Measurements from ENCODE around the gene ABCC8. TPM values are rescaled to one million over a fixed set of nuclear protein-coding genes. Genes with fewer than 3 reads are reported as not detected.

ABCC8 gene
- polyA plus RNA-seq, 3 donors: not detected

DNA sequence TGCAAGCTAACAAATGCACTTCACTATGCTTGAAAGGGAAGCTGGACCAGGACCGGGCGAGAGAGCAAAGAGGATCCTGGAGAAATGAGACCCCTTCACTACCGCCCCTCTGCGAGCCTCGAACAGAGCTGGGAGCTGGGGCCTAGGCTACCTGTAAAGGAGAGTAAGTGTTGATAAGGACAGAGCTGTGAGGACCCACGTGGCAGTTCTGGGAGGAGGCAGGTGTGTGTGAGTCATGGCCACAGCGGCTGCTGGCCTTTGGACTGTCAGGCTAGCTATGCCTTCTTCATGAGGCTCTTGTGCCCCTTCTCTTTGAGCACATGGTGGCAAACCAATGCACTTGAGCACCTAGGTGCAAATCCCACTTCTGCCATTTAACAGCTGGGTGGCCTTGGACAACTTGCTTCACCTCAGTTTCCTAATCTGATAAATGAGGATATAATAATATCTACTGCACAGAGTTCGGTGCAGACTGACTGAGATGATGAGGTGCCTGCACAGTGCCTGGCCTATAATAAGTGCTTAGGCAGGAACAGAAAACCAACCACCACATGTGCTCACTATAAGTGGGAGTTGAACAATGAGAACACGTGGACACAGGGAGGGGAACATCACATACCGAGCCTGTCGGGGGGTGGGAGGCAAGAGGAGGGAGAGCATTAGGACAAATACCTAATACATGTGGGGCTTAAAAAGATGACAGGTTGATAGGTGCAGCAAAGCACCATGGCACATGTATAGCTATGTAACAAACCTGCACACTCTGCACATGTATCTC lies 52.9 kb downstream of the ABCC8 start:
- no peaks in the 10 kb centered on the region for H3K9me3 Mint-ChIP-seq
- no peaks in the 10 kb centered on the region for H3K79me2 ChIP-seq (ENCODE audit: insufficient read depth, low read length)
- H3K36me3 ChIP-seq (replicated peaks in 1 of 2; ENCODE audit: control insufficient read depth in 1 of 2, insufficient read depth in 2 of 2, low read length in 2 of 2): no peaks in the 10 kb centered on the region
- H3K4me3 Mint-ChIP-seq: no peak overlapping the region
- H3K27ac ChIP-seq (ENCODE audit: low read depth in 1 of 2, low read length in 2 of 2): no peak overlapping the region
- no peak for DNase-seq
- 86% methylated on average over 2 of the region's 11 CpGs for WGBS (ENCODE audit: insufficient coverage)
- H3K4me3 ChIP-seq (replicated peaks in 1 of 3; ENCODE audit: low read depth in 2 of 3, low read length in 3 of 3): no peak overlapping the region
- intact Hi-C loops (cut with micrococcal nuclease): no loop called here
- no peaks in the 10 kb centered on the region for H4K20me1 ChIP-seq (ENCODE audit: insufficient read depth, low read length)
- no peak overlapping the region for H3K4me2 ChIP-seq (replicated peaks; ENCODE audit: extremely low read depth, low read length, poor library complexity, severe bottlenecking)
- TF ChIP-seq, protein P1, sequence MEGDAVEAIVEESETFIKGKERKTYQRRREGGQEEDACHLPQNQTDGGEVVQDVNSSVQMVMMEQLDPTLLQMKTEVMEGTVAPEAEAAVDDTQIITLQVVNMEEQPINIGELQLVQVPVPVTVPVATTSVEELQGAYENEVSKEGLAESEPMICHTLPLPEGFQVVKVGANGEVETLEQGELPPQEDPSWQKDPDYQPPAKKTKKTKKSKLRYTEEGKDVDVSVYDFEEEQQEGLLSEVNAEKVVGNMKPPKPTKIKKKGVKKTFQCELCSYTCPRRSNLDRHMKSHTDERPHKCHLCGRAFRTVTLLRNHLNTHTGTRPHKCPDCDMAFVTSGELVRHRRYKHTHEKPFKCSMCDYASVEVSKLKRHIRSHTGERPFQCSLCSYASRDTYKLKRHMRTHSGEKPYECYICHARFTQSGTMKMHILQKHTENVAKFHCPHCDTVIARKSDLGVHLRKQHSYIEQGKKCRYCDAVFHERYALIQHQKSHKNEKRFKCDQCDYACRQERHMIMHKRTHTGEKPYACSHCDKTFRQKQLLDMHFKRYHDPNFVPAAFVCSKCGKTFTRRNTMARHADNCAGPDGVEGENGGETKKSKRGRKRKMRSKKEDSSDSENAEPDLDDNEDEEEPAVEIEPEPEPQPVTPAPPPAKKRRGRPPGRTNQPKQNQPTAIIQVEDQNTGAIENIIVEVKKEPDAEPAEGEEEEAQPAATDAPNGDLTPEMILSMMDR (IDR thresholded peaks at IDR 0.05): no peak
- H3K9ac ChIP-seq (ENCODE audit: insufficient read depth, low read length, poor library complexity, severe bottlenecking): no peak overlapping the region
- peak overlapping the region in 1 of 7 donors; percentile 30 for H3K27ac Mint-ChIP-seq
- peaks cover 2 to 4% (median 3%) of the 10 kb centered on the region in 3 donors for H3K27me3 Mint-ChIP-seq (ENCODE audit: low read depth in 3 of 3)
- no peaks in the 10 kb centered on the region for H3K9me3 ChIP-seq (replicated peaks in 1 of 2; ENCODE audit: control insufficient read depth in 1 of 2, insufficient read depth in 1 of 2, low read length in 2 of 2)
- no peak overlapping the region for H2AFZ ChIP-seq (ENCODE audit: insufficient read depth, low read depth, low read length, poor library complexity, severe bottlenecking)
- H3K27me3 ChIP-seq (ENCODE audit: control insufficient read depth in 2 of 2, insufficient read depth in 2 of 2, low read length in 2 of 2): no peaks in the 10 kb centered on the region
- H3K36me3 Mint-ChIP-seq: no peaks in the 10 kb centered on the region
- peaks cover 7% of the 10 kb centered on the region for H3K4me1 Mint-ChIP-seq
- H3K4me1 ChIP-seq (ENCODE audit: control insufficient read depth in 1 of 2, insufficient read depth in 2 of 2, low read length in 2 of 2): no peaks in the 10 kb centered on the region

DNA sequence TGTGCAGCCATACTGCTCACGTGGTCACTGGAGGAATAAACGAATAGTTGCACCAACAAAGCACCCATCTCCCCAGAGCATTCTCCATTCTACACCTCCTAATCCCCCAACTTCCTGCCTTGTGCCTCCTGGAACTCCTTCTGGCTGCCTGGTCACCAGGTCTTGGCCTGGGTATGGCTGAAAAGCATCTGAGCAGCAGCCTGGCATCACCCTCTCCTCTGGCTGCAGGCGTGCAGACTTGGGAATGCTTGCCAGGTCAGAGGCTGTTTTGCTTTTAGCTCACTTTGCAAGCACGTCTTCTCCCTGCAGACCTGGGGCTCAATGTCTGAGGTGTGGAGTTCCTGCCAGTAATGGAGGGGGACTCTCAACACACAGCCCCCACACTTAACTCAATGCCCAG lies 54.9 kb downstream of the ABCC8 start:
- Histone ChIP-seq H3K36me3 (replicated peaks in 1 of 2; ENCODE audit: control insufficient read depth in 1 of 2, insufficient read depth in 2 of 2, low read length in 2 of 2) (no peaks in the 10 kb centered on the region), H3K4me2 (replicated peaks; ENCODE audit: extremely low read depth, low read length, poor library complexity, severe bottlenecking) (no peak overlapping the region), H3K4me3 (replicated peaks in 1 of 3; ENCODE audit: low read depth in 2 of 3, low read length in 3 of 3) (no peak overlapping the region), H2AFZ (ENCODE audit: insufficient read depth, low read depth, low read length, poor library complexity, severe bottlenecking) (no peak overlapping the region), H3K9me3 (replicated peaks in 1 of 2; ENCODE audit: control insufficient read depth in 1 of 2, insufficient read depth in 1 of 2, low read length in 2 of 2) (no peaks in the 10 kb centered on the region), H3K4me1 (ENCODE audit: control insufficient read depth in 1 of 2, insufficient read depth in 2 of 2, low read length in 2 of 2) (no peaks in the 10 kb centered on the region), H3K27ac (ENCODE audit: low read depth in 1 of 2, low read length in 2 of 2) (no peak overlapping the region), H3K9ac (ENCODE audit: insufficient read depth, low read length, poor library complexity, severe bottlenecking) (no peak overlapping the region), H3K79me2 (ENCODE audit: insufficient read depth, low read length) (no peaks in the 10 kb centered on the region), H4K20me1 (ENCODE audit: insufficient read depth, low read length) (no peaks in the 10 kb centered on the region), H3K27me3 (ENCODE audit: control insufficient read depth in 2 of 2, insufficient read depth in 2 of 2, low read length in 2 of 2) (no peaks in the 10 kb centered on the region)
- Mint-ChIP-seq H3K27ac (no peak overlapping the region), H3K4me3 (no peak overlapping the region), H3K27me3 (ENCODE audit: low read depth in 3 of 3) (peaks cover 1 to 6% (median 2%) of the 10 kb centered on the region in 3 donors), H3K36me3 (no peaks in the 10 kb centered on the region), H3K4me1 (peaks cover 5% of the 10 kb centered on the region), H3K9me3 (no peaks in the 10 kb centered on the region)
- TF ChIP-seq, protein P1 (IDR thresholded peaks at IDR 0.05): no peak
- intact Hi-C loops (cut with micrococcal nuclease): no loop called here
- WGBS (ENCODE audit: insufficient coverage): 81% methylated on average over 2 of the region's 4 CpGs
- DNase-seq: no peak

All from CD14-positive monocyte (primary cell).